DND-41 (cell line): ENCODE results near the gene FNDC3B.

Source experiments
- ATAC-seq: fragments of 200-7000 bp; cut with Tn5 transposase; 3 replicates; pipeline ENCODE4 v1.9.1; 2021; ENCODE audit warnings: low read depth; ENCODE audit not compliant: insufficient read depth
- DNase-seq: peaks from one replicate; pipeline ENCODE4 v3.0.0-alpha.2; 2020
- H2AFZ ChIP-seq: 2 replicates; pipeline ENCODE4 v1.6.0; 2012; ENCODE audit warnings: low read depth, low read length
- H3K27ac ChIP-seq: 2 replicates; pipeline ENCODE4 v1.5.1; 2012; ENCODE audit warnings: low read length, inconsistent platforms
- H3K27me3 ChIP-seq: fragments of 200-600 bp; sonication (generic); 2 replicates; pipeline ENCODE4 v1.6.0; 2012; ENCODE audit warnings: low read length, mild to moderate bottlenecking, inconsistent platforms; ENCODE audit not compliant: insufficient read depth, poor library complexity
- H3K36me3 ChIP-seq: 2 replicates; pipeline ENCODE4 v1.5.1; 2012; ENCODE audit warnings: low read length, inconsistent platforms; ENCODE audit not compliant: insufficient read depth
- H3K4me1 ChIP-seq: 2 replicates; pipeline ENCODE4 v1.5.1; 2012; ENCODE audit warnings: mild to moderate bottlenecking, low read length; ENCODE audit not compliant: insufficient read depth
- H3K4me2 ChIP-seq: 2 replicates; pipeline ENCODE4 v1.6.0; 2012; ENCODE audit warnings: mild to moderate bottlenecking, moderate library complexity, low read length, inconsistent platforms; ENCODE audit not compliant: insufficient read depth
- H3K4me3 ChIP-seq, 2 experiments: fragments of 200-600 bp in 1 of 2; shearing (Covaris generic) in 1 of 2; 2 replicates each; pipeline ENCODE4 v1.5.1; 2012 to 2016; ENCODE audit warnings: inconsistent platforms in 2 of 2, low read length in 2 of 2, mild to moderate bottlenecking in 2 of 2, low read depth in 1 of 2, moderate library complexity in 1 of 2
- H3K79me2 ChIP-seq: 2 replicates; pipeline ENCODE4 v1.6.0; 2012; ENCODE audit warnings: low read length, inconsistent platforms; ENCODE audit not compliant: insufficient read depth
- H3K9ac ChIP-seq: 2 replicates; pipeline ENCODE4 v1.6.0; 2012; ENCODE audit warnings: low read depth, mild to moderate bottlenecking, inconsistent platforms, low read length, moderate library complexity
- H3K9me3 ChIP-seq: 2 replicates; pipeline ENCODE4 v1.5.1; 2012; ENCODE audit warnings: low read length, moderate library complexity, mild to moderate bottlenecking, inconsistent platforms; ENCODE audit not compliant: insufficient read depth, severe bottlenecking
- H4K20me1 ChIP-seq: 2 replicates; pipeline ENCODE4 v1.6.0; 2012; ENCODE audit warnings: low read length; ENCODE audit not compliant: insufficient read depth
- EZH2 ChIP-seq: IDR thresholded peaks from 3 replicates; pipeline ENCODE4 v1.6.1; 2012; ENCODE audit warnings: borderline replicate concordance, low read depth, mild to moderate bottlenecking, moderate library complexity, low read length, inconsistent platforms; ENCODE audit not compliant: severe bottlenecking
- TF ChIP-seq, protein P1 (sequence below): IDR thresholded peaks from 2 replicates; pipeline ENCODE4 v1.5.1; 2012; ENCODE audit warnings: borderline replicate concordance, low read length, moderate library complexity, mild to moderate bottlenecking; ENCODE audit not compliant: poor library complexity, severe bottlenecking; ENCODE audit errors: extremely low read depth

FNDC3B gene

GRCh38 chr3:172142864-172143451 is 103.6 kb downstream of the FNDC3B start:
- no peaks in the 10 kb centered on the region for H3K27me3 ChIP-seq
- ATAC-seq = no peak
- no peak overlapping the region for H2AFZ ChIP-seq
- no peaks in the 10 kb centered on the region for H3K79me2 ChIP-seq
- no peak for DNase-seq
- H3K9ac ChIP-seq = no peak overlapping the region
- H3K36me3 ChIP-seq = no peaks in the 10 kb centered on the region
- H3K4me2 ChIP-seq = no peak overlapping the region
- no peak overlapping the region for H3K27ac ChIP-seq
- H4K20me1 ChIP-seq = no peaks in the 10 kb centered on the region
- no peaks in the 10 kb centered on the region for H3K9me3 ChIP-seq
- TF ChIP-seq, protein P1, sequence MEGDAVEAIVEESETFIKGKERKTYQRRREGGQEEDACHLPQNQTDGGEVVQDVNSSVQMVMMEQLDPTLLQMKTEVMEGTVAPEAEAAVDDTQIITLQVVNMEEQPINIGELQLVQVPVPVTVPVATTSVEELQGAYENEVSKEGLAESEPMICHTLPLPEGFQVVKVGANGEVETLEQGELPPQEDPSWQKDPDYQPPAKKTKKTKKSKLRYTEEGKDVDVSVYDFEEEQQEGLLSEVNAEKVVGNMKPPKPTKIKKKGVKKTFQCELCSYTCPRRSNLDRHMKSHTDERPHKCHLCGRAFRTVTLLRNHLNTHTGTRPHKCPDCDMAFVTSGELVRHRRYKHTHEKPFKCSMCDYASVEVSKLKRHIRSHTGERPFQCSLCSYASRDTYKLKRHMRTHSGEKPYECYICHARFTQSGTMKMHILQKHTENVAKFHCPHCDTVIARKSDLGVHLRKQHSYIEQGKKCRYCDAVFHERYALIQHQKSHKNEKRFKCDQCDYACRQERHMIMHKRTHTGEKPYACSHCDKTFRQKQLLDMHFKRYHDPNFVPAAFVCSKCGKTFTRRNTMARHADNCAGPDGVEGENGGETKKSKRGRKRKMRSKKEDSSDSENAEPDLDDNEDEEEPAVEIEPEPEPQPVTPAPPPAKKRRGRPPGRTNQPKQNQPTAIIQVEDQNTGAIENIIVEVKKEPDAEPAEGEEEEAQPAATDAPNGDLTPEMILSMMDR = no peak
- no peak for TF ChIP-seq EZH2
- H3K4me1 ChIP-seq = peaks cover 5% of the 10 kb centered on the region; the same call in 1 of the 2 replicates
- no peak overlapping the region for H3K4me3 ChIP-seq

DNA sequence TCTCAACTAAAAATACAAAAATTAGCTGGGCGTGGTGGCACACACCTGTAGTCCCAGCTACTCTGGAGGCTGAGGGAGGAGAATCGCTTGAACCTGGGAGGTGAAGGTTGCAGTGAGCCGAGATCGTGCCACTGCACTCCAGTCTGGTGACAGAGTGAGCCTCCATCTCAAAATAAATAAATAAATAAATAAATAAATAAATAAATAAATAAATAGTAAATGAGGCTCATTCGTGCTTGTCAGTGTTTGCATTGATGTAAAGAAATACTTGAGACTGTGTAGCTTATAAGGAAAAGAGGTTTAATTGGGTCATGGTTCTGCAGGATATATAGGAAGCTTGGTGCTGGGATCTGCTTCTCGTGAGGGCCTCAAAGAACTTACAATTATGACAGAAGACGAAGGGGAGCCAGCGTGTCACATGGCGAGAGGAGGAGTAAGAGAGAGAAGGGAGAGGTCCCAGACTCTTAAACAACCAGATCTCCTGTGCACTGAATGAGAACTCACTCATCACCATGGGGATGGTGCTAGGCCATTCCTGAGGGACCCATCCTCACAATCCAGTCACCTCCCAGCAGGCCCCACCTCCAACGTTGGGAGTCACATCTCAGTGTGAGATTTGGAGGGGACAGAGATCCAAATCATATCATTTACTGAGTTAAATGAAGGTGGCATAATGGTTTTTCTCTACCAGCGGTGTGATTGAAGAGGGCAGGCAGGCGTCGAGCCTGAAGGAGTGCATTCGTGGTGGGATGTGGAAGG is 104.5 kb downstream of the FNDC3B start:
- no peaks in the 10 kb centered on the region for H4K20me1 ChIP-seq
- H3K4me1 ChIP-seq = peaks cover 3% of the 10 kb centered on the region; the same call in 1 of the 2 replicates
- no peak overlapping the region for H3K4me3 ChIP-seq
- no peaks in the 10 kb centered on the region for H3K79me2 ChIP-seq
- DNase-seq = no peak
- no peaks in the 10 kb centered on the region for H3K36me3 ChIP-seq
- no peaks in the 10 kb centered on the region for H3K27me3 ChIP-seq
- no peak for ATAC-seq
- no peak for TF ChIP-seq EZH2
- TF ChIP-seq, protein P1 = no peak
- no peaks in the 10 kb centered on the region for H3K9me3 ChIP-seq
- no peak overlapping the region for H3K27ac ChIP-seq
- H2AFZ ChIP-seq = no peak overlapping the region
- H3K4me2 ChIP-seq = no peak overlapping the region
- no peak overlapping the region for H3K9ac ChIP-seq

DNA sequence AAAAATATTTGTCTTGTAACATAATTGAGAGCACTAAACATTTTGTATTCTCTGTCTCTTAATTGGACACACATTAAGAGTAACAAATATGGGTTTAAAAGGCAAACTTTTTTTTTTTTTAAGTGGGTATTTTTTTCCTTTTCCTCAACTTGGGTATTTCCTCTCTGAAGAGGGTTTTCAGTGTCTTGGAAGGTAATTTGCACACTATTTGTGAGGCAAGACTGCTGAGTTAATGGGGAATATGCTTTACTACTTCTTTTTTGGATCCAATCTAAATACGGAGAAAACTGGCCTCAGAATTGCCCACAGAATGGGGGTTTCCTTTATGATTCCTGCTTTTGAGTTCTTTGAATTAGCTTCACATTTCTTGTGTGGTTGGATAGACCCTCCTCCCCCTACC is 105.2 kb downstream of the FNDC3B start:
- H3K27ac ChIP-seq = no peak overlapping the region
- H3K4me1 ChIP-seq = no peaks in the 10 kb centered on the region
- TF ChIP-seq, protein P1 = no peak
- TF ChIP-seq EZH2 = no peak
- H3K27me3 ChIP-seq = no peaks in the 10 kb centered on the region
- no peak for ATAC-seq
- H3K36me3 ChIP-seq = no peaks in the 10 kb centered on the region
- no peaks in the 10 kb centered on the region for H3K9me3 ChIP-seq
- no peak overlapping the region for H2AFZ ChIP-seq
- no peaks in the 10 kb centered on the region for H4K20me1 ChIP-seq
- H3K9ac ChIP-seq = no peak overlapping the region
- H3K4me3 ChIP-seq = no peak overlapping the region
- H3K4me2 ChIP-seq = no peak overlapping the region
- no peaks in the 10 kb centered on the region for H3K79me2 ChIP-seq
- DNase-seq = no peak
